Activated T-helper 2 cell treated with anti-CD3 and anti-CD28 coated beads, Interferon-gamma antibody, Interleukin-2, Interleukin-4, amounts not matched to agents 10 μg/mL and 5 μg/mL and 100 μg/mL, durations not matched to agents 14 hours and 24 hours and 36 hours (primary cell): ENCODE results near the gene C19orf47. TPM values are rescaled to one million over a fixed set of nuclear protein-coding genes. Genes with fewer than 3 reads are reported as not detected.
A peak's percentile ranks its signal among the peaks of the same experiment; 100 is the strongest.

Source experiments
- DNase-seq: peaks from one replicate; pipeline ENCODE4 v3.0.0; 2021; ENCODE audit warnings: low spot score
- H3K27ac Mint-ChIP-seq: one replicate; pipeline ENCODE4 v1.8.0; 2021; ENCODE audit warnings: mixed read lengths
- H3K27me3 Mint-ChIP-seq: one replicate; pipeline ENCODE4 v1.8.0; 2021; ENCODE audit warnings: low read depth, mixed read lengths
- H3K36me3 Mint-ChIP-seq: one replicate; pipeline ENCODE4 v1.8.0; 2021; ENCODE audit warnings: low read depth, mixed read lengths
- H3K4me1 Mint-ChIP-seq: one replicate; pipeline ENCODE4 v1.8.0; 2021; ENCODE audit warnings: low read depth, mixed read lengths
- H3K4me3 Mint-ChIP-seq: one replicate; pipeline ENCODE4 v1.8.0; 2021; ENCODE audit warnings: low read depth, mild to moderate bottlenecking, moderate library complexity, mixed read lengths
- H3K9me3 Mint-ChIP-seq: one replicate; pipeline ENCODE4 v1.8.0; 2021; ENCODE audit warnings: mixed read lengths
- intact Hi-C: fragments of 100-400 bp; cut with micrococcal nuclease; formaldehyde crosslinking; loops from one replicate; pipeline ENCODE4 v1.15.1; 2023
- total RNA-seq: library from RNA; stranded (reverse); gene quantifications from 2 replicates; pipeline ENCODE4 v1.2.3, GENCODE V29; 2022

C19orf47 gene
- total RNA-seq, 1 donor from 2014 or later, result 22.4 TPM

DNA sequence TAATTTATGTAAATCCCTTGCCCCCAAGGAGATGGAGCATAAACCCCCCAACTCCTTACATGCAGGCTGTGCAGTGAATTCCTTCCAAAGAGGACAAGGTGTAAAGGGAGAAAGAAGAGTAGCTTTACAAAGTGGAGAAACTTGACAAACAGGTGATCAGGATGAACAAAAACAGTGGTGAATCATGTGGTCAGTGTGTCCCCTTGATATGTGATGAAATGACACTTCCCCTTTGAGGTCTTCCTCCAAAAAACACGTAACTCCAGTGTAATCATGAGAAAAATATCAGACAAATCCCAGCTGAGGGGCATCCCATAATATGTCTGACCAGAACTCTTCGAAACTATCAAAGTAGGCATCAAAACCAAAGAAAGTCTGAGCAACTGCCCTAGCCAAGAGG lies 33.5 kb downstream of the C19orf47 start:
- Mint-ChIP-seq H3K4me1 (no peaks in the 10 kb centered on the region), H3K4me3 (no peak overlapping the region), H3K9me3 (no peaks in the 10 kb centered on the region), H3K27ac (no peak overlapping the region), H3K36me3 (no peaks in the 10 kb centered on the region), H3K27me3 (no peaks in the 10 kb centered on the region)
- intact Hi-C loops, result no loop called here
- DNase-seq, result no peak

DNA sequence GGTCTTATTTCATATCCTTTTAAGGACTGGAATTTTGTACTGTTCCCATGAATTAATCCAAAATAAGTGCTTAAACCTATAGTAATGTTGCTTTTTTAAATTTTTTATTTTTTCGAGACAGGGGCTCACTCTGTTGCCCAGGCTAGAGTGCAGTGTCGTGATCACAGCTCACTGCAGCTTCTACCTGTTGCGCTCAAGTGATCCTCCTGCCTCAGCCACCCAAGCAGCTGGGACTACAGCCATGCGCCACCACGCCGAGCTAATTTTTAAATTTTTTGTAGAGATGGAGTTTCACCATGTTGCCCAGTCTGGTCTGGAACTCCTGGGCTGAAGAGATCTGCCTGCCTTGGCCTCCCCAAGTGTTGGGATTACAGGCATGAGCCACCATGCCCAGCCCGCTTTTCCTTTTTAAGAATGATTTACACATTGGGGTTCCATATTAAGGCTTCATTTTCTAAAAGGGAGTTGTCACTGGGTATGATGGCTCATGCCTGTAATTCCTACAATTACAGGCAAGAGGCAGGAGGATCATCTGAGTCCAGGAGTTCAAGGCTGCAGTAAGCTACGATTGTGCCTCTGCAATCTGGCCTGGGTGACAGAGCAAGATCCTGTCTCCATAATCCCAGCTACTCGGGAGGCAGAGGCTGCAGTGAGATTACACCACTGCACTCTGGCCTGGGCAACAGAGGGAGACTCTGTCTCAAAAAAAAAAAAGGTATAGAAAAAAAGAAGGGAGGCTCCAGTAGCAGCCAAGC lies 34.8 kb downstream of the C19orf47 start:
- intact Hi-C loops, result no loop called here
- H3K36me3 Mint-ChIP-seq, result no peaks in the 10 kb centered on the region

DNA sequence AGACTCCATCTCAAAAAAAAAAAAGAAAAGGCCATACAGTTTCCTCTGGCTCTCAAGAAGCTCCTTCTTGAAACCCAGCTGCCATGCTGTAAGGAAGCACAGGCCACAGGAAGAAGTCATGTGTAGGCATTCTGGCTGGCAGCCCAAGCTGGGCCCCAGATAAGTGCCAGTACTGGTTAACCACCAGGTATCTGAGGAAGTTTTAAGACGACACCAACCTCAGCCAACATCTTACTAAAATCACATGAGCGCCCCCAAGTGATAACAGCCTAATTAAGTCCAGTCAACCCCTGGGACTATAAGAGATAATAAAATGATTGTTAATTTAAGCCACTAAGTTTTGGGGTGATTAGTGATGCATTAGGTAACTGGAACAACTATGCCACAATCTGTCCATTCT lies 35.7 kb downstream of the C19orf47 start:
- H3K36me3 Mint-ChIP-seq, result no peaks in the 10 kb centered on the region
- intact Hi-C loops, result no loop called here
- H3K9me3 Mint-ChIP-seq, result no peaks in the 10 kb centered on the region
- H3K27ac Mint-ChIP-seq, result no peak overlapping the region
- no peak overlapping the region for H3K4me3 Mint-ChIP-seq
- H3K4me1 Mint-ChIP-seq, result no peaks in the 10 kb centered on the region
- DNase-seq, result no peak
- H3K27me3 Mint-ChIP-seq, result no peaks in the 10 kb centered on the region

More for the DNA sequence above, 34.8 kb downstream of the C19orf47 start:
- no peak for DNase-seq
- H3K27ac Mint-ChIP-seq, result no peak overlapping the region
- H3K4me1 Mint-ChIP-seq, result no peaks in the 10 kb centered on the region
- no peak overlapping the region for H3K4me3 Mint-ChIP-seq
- H3K27me3 Mint-ChIP-seq, result no peaks in the 10 kb centered on the region
- no peaks in the 10 kb centered on the region for H3K9me3 Mint-ChIP-seq

DNA sequence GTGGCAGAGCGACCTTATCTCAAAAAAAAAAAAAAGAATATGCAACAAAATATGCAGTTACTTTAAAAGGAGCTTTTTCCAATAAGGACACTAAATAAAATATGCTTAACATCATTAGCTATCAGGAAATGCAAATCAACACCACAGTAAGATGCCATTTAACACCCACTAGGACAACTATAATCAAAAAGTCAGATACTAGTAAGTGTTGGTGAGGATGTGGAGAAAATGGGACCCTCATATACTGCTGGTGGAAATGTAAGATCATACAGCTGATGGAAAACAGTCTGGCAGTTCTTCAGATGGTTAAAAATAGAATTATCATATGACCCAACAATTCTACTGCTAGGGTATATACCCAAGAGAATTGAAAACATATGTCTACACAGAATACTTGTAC lies 38.5 kb downstream of the C19orf47 start:
- Mint-ChIP-seq H3K4me1 (peaks cover 3% of the 10 kb centered on the region), H3K27me3 (no peaks in the 10 kb centered on the region), H3K36me3 (no peaks in the 10 kb centered on the region), H3K27ac (no peak overlapping the region), H3K9me3 (no peaks in the 10 kb centered on the region), H3K4me3 (no peak overlapping the region)
- intact Hi-C loops, result loop anchor here (10.0 kb wide), 2 partner anchors 215 to 325 kb away; no protein-coding TSS in a partner anchor
- DNase-seq, result no peak

DNA sequence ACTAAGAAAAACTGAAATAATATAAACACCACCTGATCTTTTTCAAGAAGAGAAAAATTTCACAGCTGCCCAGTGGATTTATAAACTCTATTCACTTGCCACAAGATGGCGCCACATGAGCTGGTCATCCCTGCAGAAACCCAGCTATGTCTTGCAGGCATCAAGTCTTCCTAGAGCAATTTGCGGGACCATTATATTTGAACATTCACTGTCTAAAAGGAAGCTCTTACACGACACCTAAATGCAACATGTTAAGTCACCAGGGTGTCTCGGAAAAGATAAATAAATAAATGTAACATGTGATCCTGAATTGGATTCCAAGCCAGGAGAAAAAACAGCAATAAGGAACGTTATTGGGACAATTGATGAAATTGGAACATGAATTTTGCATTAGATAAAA lies 42.8 kb downstream of the C19orf47 start:
- H3K36me3 Mint-ChIP-seq, result no peaks in the 10 kb centered on the region

DNA sequence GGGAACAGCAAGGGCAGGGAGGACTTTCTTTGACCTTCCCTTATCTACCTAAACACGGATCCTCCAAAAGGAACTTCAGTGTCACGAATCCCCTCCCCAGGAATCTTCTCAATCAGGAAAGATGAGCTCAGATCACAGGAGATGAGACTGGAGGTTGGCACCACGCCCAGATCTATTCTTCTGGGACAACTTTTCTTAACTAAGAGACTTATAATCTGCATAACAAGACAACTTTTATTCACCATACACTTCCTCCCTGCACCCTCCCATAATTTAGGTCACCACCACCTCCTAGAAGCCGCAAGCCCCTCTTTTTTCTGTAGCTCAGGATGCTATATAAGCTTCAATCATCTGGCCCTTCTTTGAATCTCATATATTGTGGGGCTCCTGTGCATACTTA lies 43.9 kb downstream of the C19orf47 start:
- intact Hi-C loops, result loop anchor here (1.0 to 10.0 kb wide), 3 partner anchors 220 to 330 kb away; no protein-coding TSS in a partner anchor
- no peak overlapping the region for H3K4me3 Mint-ChIP-seq
- no peaks in the 10 kb centered on the region for H3K9me3 Mint-ChIP-seq
- no peaks in the 10 kb centered on the region for H3K36me3 Mint-ChIP-seq
- peaks cover 3% of the 10 kb centered on the region for H3K4me1 Mint-ChIP-seq
- DNase-seq, result no peak
- H3K27me3 Mint-ChIP-seq, result no peaks in the 10 kb centered on the region
- no peak overlapping the region for H3K27ac Mint-ChIP-seq

More for the DNA sequence above, 42.8 kb downstream of the C19orf47 start:
- Mint-ChIP-seq H3K4me1 (peaks cover 3% of the 10 kb centered on the region), H3K4me3 (no peak overlapping the region), H3K27me3 (no peaks in the 10 kb centered on the region), H3K9me3 (no peaks in the 10 kb centered on the region), H3K27ac (no peak overlapping the region)
- DNase-seq, result peak; percentile 59
- intact Hi-C loops, result loop anchor here (10.0 kb wide), 2 partner anchors 219 to 329 kb away; no protein-coding TSS in a partner anchor

DNA sequence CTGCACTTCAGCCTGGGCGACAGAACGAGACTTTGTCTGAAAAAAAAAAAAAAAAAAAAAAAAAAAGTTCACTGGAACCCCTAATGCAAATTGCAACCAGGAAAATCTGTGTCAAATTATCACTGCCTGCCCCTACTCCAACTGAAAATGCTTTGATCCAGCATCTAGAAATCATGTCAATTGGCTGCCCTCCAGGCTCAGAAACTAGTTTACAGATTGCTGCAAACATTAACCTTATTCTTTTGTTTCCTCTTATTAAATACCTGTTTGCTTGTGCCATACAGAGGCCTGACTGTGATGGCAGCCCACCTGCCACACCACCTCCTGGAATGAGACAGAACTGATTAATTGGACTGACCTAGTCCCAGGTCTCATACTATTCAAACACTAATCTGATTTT lies 44.4 kb downstream of the C19orf47 start:
- Mint-ChIP-seq H3K9me3 (no peaks in the 10 kb centered on the region), H3K36me3 (no peaks in the 10 kb centered on the region), H3K27ac (no peak overlapping the region), H3K4me1 (peaks cover 3% of the 10 kb centered on the region), H3K4me3 (no peak overlapping the region), H3K27me3 (no peaks in the 10 kb centered on the region)
- no peak for DNase-seq
- intact Hi-C loops, result loop anchor here (1.0 to 10.0 kb wide), 3 partner anchors 221 to 331 kb away; no protein-coding TSS in a partner anchor

DNA sequence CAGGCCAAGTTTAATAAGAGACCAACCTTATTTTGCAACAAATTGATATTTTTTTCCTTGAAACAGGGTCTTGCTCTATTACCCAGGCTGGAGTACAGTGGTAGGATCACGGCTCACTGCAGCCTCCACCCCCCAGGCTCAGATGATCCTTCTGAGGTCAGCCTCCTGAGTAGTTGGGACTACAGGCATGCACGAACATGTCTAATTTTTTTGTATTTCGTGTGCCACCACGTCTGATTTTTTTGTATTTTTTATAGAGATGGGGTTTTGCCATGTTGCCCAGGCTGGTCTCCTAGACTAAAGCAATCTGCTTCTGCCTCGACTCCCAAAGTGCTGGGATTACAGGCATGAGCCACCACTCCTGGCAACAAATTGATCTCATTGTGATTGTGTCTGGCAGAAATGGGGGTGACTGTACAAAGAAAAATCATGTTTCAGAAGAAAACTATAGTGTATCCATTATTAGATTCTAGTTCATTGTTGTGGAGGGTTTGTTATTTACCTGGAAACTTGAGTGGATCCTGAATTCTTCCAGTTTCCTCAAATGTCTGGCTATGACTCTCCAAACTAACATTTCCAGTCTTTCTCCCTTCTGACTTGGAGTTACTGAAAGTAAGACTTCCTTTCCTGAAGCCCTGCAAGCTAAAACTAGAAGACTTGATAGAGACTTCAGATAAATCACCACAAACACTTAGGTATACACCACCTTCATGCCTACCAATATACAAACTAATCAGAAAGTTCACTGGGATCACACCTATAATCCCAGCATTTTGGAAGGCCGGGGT lies 45.8 kb downstream of the C19orf47 start:
- H3K4me3 Mint-ChIP-seq, result no peak overlapping the region
- peaks cover 3% of the 10 kb centered on the region for H3K4me1 Mint-ChIP-seq
- DNase-seq, result no peak
- H3K27me3 Mint-ChIP-seq, result no peaks in the 10 kb centered on the region
- intact Hi-C loops, result loop anchor here (10.0 kb wide), 2 partner anchors 222 to 332 kb away; no protein-coding TSS in a partner anchor
- no peak overlapping the region for H3K27ac Mint-ChIP-seq
- H3K36me3 Mint-ChIP-seq, result no peaks in the 10 kb centered on the region
- no peaks in the 10 kb centered on the region for H3K9me3 Mint-ChIP-seq

DNA sequence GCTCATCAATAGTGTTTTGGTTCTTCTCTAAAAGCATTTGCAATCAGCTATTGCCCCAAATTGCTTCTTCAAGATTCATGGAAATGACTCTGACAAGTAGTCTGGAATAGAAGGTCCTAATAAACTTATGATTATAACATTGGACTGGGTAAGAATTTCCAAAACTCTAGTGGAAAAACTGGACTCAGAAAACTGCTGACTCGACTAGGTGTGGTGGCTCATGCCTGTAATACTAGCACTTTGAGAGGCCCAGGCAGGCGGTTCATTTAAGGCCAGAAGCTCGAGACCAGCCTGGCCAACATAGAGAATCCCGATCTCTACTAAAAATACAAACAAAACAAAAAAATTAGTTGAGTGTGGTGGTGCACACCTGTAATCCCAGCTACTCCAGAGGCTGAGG lies 47.5 kb downstream of the C19orf47 start:
- intact Hi-C loops, result loop anchor here (10.0 kb wide), 2 partner anchors 224 to 334 kb away; no protein-coding TSS in a partner anchor
- H3K36me3 Mint-ChIP-seq, result no peaks in the 10 kb centered on the region
- H3K4me3 Mint-ChIP-seq, result no peak overlapping the region
- H3K27ac Mint-ChIP-seq, result no peak overlapping the region
- no peaks in the 10 kb centered on the region for H3K27me3 Mint-ChIP-seq
- DNase-seq, result no peak
- H3K9me3 Mint-ChIP-seq, result no peaks in the 10 kb centered on the region
- peaks cover 3% of the 10 kb centered on the region for H3K4me1 Mint-ChIP-seq

DNA sequence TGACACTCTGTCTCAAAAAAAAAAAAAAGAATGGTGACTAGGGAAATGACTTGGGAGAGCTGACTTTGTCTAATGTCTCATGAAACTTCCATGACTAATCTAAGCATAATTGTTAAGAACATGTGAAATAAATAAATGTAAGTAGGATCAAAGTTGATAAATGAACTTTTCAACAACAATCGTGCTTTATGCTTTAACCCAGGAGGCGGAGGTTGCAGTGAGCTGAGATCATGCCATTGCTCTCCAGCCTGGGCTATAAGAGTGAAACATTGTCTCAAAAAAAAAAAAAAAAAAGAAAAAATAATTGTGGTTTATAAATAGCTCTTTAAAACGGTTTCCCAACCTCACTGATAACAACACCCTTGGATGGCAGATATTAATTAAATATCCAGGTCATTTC lies 50.2 kb downstream of the C19orf47 start:
- intact Hi-C loops, result no loop called here
- Mint-ChIP-seq H3K36me3 (no peaks in the 10 kb centered on the region), H3K4me3 (no peak overlapping the region), H3K4me1 (no peaks in the 10 kb centered on the region), H3K9me3 (no peaks in the 10 kb centered on the region), H3K27ac (no peak overlapping the region), H3K27me3 (no peaks in the 10 kb centered on the region)
- DNase-seq, result no peak

DNA sequence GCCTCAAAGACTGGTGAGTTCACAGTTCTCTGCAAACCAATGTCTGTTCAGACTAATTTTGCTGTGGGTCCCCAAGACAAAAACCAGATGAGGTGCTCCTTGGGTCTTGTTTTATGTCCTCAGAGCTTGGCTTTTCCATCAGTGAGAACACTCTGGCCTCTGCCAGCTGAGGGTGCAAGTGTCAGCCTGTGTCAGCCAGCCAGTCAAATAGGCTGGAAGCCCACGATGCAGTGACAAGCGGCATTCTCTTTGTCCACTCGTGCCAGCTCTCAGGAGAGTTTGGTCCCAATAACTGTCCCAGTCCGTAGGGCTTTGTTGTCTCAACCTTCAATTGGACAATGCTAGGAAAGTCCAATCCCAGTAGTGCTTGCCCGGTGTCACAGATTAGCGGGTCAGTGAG lies 53.6 kb downstream of the C19orf47 start:
- H3K27me3 Mint-ChIP-seq, result no peaks in the 10 kb centered on the region
- H3K9me3 Mint-ChIP-seq, result no peaks in the 10 kb centered on the region
- H3K36me3 Mint-ChIP-seq, result no peaks in the 10 kb centered on the region
- no peaks in the 10 kb centered on the region for H3K4me1 Mint-ChIP-seq
- no peak overlapping the region for H3K4me3 Mint-ChIP-seq
- no peak overlapping the region for H3K27ac Mint-ChIP-seq
- DNase-seq, result no peak
- intact Hi-C loops, result no loop called here

DNA sequence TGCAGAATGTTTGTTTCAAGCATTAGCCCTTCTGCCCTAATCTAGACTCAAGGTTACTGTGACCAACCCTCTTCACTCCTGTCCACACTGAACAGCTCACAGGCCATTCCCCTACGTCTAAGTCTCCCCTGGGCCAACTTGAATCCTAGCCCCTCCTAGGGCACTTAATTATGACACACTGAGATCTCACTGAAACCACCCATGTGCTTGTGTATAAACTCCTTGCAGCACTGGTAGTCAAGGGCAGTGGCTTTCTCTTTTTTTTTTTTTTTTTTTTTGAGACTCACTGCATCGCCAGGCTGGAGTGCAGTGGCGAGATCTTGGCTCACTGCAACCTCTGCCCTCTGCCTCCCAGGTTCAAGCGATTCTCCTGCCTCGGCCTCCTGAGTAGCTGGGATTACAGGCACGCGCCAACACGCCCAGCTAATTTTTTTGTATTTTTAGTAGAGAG lies 61.2 kb downstream of the C19orf47 start:
- Mint-ChIP-seq H3K4me3 (peak overlapping the region; percentile 46), H3K27me3 (no peaks in the 10 kb centered on the region), H3K27ac (peak overlapping the region; percentile 78), H3K36me3 (peaks cover 5% of the 10 kb centered on the region), H3K9me3 (no peaks in the 10 kb centered on the region), H3K4me1 (peaks cover 24% of the 10 kb centered on the region)
- intact Hi-C loops, result loop anchor here (10.0 kb wide), 2 partner anchors 318 to 518 kb away; partner anchors contain the start of gene LTBP4
- DNase-seq, result no peak
